A204.1 (cell line): ENCODE measurements around the gene FOXN1.

Experiments used
- FAIRE-seq: peaks from 2 replicates; lab custom pipeline; 2012; peaks lifted over from hg19 to GRCh38; lab: Jason Lieb, UNC

The FOXN1 gene

GRCh38 chr17:28526381-28526780 lies 20.2 kb downstream of the FOXN1 start:
- no peak for FAIRE-seq

DNA sequence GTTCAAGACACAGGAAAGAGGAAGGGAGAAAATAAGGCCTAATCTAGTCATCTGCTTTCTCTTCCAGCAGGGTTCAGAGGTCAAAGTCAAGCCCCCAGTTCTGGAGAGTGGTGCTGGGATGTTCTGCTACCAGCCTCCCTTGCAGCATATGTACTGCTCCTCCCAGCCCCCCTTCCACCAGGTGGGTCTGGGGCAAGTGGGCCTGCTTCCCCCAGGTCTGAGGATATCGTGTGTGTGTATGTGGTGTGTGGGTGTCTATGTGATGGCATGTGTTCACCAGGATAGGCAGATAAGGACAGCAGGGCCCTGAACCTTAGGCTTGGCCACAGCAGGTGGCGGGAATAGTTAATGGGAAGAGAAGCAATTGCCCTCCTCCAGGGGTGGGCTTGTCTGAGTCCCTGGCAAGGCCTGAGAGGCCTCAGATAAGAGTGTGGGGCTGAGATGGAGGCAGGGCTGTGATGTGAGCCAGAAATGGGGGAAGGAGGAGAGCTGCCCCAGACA lies 21.1 kb downstream of the FOXN1 start:
- no peak for FAIRE-seq

GRCh38 chr17:28527859-28528258 lies 21.7 kb downstream of the FOXN1 start:
- no peak for FAIRE-seq

DNA sequence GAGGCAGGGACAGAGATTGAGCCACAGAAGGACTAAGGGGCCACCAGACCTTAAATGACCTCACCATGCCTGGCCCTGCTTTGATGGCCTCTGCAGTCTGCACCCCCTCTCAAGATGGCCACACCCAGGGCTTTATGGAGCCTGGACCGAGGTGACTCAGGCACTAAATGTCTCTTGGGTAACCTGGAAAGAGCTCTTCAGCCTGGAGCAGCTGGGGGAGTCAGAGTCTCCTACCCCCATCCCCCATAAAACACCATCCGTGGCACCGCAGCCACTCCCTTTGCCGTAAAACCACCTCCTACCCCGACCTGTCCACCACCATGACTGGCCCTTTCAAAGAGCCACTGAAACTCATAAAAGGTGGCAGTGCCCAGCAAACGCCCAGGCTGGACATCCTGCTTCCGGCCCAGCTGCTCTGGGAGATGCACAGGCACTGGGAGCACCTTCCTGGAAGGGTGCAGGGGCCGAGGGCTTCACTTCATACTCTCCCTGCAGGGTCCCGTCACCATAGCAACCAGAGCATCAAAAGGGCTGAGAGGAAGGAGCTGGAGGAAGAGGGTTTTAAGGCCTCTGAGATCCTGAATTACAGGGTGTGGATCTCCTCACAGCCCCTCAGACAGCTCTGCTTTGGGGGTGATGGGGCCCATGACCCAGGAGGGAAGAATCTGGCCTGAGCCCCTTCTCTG lies 22.3 kb downstream of the FOXN1 start:
- FAIRE-seq, result no peak

DNA sequence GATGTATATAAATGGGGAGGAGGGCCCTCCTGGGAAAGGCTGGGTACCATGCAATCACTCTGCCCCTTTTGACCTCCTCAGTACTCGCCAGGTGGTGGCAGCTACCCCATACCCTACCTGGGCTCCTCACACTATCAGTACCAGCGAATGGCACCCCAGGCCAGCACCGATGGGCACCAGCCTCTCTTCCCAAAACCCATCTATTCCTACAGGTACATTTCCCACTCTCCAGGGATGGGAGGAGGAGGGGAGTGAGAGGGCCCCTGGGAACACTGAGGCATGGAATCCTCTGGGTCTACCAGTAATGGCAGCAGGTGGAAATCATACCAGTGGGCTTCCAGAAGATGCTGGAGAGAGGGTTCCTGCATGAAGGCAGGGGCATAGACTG lies 22.9 kb downstream of the FOXN1 start:
- FAIRE-seq, result no peak

DNA sequence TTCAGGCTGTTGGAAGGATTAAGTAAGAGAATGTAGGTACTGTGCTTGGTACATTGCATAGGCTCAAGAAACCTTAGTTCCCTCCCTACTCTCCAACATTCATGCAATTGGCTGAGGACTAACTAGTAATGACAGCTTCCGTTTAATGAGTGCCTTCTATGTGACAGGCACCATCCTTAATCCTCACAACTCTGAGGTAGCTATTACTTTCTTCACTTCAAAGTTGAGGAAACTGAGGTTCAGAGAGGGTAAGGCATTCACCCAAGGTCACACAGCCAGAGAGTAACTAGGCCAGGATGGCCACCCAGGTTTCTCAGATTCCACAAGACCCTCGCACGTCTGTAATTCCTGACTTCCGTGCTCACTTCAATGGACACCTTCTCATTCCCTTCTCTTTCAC lies 24.1 kb downstream of the FOXN1 start:
- FAIRE-seq, result no peak

GRCh38 chr17:28530926-28531325 lies 24.8 kb downstream of the FOXN1 start:
- FAIRE-seq, result no peak

GRCh38 chr17:28532050-28532960 lies 26.2 kb downstream of the FOXN1 start:
- no peak for FAIRE-seq

DNA sequence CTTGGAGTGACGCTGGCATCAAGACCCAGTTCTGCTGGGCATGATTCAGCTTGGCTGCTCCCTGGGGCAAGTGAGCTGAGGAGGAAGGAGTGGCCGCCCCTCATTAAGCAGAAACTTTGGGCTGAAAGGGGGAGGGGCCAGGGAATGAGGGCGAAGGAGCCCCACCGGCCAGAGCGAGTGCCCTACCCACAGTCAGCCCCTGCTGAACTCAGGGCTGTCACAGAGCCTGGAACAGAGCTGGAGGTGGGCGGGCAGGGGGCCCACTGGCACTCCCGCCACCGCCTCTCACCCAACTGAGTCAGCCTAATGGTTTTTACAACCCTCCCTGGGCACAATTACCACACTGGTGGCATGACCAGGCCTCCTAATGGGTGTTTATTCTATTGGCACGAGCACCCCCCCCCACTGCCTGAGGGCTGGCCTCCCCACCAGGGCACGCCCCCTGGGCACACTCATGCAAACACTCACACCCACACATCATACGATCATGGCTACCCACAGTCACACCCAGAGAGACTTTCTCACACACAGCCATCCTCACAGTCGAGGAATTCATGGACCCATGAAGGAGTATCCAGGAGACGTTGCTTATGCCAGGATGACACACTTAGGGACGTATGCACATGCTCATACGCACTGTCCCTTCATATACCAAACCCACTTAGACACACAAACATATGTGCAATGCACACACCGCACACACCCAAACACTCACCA lies 27.1 kb downstream of the FOXN1 start:
- no peak for FAIRE-seq

DNA sequence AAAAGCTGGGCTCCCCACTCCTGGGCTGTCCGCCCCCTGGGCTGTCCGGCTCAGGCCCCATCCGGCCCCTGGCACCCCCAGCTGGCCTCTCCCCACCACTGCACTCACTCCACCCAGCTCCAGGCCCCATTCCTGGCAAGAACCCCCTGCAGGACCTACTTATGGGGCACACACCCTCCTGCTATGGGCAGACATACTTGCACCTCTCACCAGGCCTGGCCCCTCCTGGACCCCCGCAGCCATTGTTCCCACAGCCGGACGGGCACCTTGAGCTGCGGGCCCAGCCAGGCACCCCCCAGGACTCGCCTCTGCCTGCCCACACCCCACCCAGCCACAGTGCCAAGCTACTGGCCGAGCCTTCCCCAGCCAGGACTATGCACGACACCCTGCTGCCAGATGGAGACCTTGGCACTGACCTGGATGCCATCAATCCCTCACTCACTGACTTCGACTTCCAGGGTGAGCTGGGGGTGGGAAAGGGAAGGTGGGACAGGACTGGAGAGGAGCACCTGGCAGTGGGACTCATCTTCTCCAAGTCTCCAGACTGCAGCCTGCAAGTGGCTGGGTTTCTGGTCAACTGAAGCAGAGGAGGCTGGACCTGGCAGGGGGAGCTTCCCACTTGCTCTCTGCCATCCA lies 28.7 kb downstream of the FOXN1 start:
- no peak for FAIRE-seq

DNA sequence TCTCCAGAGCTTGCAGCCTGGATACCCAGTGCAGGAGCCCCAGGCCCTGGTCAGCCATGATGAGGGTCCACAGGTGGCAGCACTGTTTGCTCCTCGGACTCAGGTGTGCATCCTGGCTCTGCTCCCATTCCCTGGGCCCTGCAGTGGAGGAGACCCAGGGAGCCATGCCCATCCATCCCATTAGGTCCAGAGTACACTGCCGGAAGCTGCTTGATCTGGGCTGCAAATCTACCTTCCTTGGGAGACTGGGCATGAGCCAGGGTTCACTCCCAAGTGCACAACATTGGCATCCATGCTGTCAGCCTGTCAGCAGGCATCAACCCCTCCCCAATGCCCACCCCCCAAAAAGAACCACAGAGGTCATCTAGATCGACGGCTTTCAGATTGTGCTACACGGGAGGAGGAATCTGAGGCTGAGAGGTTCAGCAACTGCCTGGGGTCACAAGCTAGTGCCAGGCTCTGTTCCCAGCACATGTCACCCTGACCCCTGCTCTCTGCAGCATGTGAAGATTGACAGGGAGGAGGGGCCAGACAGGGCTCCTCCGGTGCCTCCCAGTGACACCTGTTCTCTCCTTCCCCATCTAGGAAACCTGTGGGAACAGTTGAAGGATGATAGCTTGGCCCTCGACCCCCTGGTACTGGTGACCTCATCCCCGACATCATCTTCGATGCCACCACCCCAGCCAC lies 30.5 kb downstream of the FOXN1 start:
- FAIRE-seq, result no peak

DNA sequence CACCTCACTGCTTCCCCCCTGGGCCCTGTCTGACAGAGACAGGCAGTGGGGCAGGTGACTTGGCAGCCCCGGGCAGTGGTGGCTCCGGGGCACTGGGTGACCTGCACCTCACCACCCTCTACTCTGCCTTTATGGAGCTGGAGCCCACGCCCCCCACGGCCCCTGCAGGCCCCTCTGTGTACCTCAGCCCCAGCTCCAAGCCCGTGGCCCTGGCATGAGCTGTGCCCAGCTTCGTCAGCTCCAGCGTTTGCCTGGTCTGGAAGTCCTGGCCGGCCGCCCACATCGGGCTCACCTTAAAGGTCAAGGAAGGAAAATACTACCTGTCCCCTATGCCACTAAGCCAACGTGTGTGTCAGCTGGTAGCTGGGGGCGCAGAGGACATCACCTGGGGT lies 31.1 kb downstream of the FOXN1 start:
- FAIRE-seq, result no peak

DNA sequence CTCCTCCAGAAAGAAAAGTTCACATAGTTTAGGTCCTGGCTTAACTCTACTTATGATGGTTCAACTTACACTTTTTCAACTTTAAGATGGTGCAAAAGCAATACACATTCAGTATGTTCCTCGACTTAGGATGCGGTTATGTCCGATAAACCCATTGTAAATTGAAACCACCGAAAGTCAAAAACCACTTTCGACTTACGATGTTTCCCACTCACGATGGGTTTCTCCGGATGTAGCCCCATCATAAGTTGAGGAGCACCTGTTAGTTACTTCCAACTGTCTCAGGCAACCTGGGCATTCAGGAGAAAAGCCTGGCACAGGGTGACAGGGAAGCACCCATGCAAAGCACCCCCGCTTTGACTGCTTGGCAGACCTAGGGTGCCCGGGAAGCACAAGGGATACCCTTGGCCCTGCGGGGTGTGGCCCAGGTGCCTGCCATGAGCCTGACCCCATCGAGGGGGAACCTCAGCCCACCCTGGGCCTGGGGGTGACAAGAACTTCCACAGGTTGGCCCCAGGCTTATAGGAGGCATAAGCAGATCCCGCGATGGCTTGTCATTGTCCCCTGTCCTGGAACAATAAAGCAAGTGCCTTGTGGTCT lies 32.2 kb downstream of the FOXN1 start:
- no peak for FAIRE-seq

- FAIRE-seq, result no peak
Observed at GRCh38 chr17:28540231-28540630, 34.1 kb downstream of the FOXN1 start.

DNA sequence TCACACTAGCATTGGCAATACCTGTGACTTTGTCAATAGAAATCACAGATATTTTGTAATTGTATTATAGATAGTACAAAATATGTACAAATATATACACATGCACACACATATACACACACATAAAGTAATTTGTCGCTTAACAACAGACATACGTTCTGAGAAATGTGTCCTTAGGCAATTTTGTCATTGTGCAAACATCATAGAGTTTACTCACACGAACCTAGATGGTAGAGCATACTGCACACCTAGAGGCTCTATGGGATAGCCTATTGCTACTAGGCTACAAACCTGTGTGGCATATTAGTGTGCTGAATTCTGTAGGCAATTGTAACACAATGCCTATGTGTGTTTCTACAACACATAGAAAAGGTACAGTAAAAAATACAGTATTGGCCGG lies 35.3 kb downstream of the FOXN1 start:
- FAIRE-seq, result no peak

DNA sequence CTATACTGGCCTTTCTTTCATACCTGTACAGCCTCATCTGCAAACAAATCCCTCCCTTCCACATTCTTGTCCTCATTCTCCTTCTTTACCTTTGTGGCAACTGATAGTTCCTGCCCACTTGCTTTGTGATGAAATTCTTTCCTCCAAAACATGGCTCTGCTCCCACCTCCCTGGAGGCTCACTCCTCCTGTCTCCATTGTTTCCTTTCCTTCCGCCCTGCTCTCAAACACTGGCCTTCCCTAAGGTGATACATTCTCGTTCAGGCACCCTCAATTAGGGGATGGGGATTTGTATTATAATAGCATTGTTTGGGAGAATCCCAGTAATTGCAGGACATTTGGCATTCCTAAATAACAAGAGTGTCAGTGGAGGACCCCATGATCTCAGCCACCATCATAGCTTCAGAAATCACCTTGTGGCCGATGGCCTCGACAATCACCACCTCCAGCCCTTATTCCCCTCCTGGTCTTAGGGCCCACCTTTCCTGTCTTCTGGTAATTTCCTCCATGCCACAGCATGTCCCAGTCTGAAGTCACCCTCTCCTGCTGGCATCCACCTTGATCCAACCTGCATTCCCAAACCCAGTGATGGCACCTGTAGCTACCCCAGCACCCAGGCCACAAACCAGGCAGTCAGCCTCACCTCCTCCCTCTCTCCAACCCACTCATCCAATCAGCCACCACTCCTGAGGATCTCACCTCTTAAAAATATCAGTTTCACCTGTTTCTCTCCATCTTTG lies 38.4 kb downstream of the FOXN1 start:
- FAIRE-seq, result no peak

GRCh38 chr17:28545141-28545503 lies 39.0 kb downstream of the FOXN1 start:
- FAIRE-seq, result no peak

DNA sequence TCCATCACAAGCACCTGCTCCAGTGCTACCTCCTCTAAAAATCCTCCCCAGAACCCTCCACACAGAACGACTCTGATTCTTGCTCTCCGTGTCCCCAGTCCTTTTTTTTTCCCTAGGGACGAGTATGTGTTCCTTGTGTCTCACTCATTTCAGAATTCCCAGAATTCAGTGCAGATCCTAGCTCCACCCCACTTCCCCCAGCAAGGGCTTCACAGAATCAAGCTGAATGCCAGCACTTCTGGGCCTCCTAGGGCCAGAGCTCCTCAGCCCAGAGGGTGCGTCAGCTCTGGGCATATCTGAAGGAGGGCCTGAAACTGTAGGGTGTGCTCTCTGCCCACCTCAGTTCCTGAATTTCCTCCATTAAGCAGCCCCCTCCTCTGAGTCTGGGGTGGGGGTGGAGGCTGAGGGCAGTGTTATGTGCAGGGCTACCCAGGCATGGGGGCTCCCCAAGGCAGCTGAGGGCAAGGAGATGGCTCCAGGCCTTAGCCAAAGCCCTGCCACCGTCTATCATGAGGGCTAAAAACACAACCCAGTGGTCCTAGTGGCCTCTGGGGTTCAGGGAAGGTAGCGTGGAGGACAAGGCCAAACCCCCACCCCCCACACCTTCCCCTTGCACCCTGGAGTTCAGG lies 39.8 kb downstream of the FOXN1 start:
- FAIRE-seq, result no peak

- FAIRE-seq, result no peak
Observed at GRCh38 chr17:28547096-28547622, 41.0 kb downstream of the FOXN1 start.
